ENCODE measurements around the gene AMY2B.

DNA sequence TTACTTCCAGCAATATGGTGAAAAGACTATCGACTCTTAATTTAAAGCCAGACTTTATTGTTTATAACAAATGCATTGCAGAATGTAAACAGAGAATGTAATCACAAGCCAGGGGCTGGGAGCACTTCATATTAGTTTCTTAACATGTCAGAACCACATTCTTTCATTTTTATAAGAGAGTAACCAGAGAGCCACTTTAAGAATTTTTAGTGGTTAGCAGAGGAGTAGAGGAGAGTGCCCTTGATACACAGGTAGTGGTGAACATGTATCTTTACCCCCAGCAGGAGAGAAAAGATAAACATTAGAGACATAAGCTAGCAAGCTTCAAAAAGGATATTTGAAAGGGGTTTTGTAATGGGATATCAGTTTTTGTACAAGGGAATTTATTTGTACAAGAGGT, 11.1 kb downstream of the AMY2B start:
- TF ChIP-seq EP300 (IDR thresholded peaks at IDR 0.05; ENCODE audit: borderline replicate concordance in 1 of 2, low read depth in 2 of 2, low read length in 2 of 2) (no peak), HDAC6 (IDR thresholded peaks at IDR 0.05; ENCODE audit: low read depth, low read length) (no peak), POLR2AphosphoS5 (IDR thresholded peaks at IDR 0.05; ENCODE audit: low read depth, low read length) (no peak), JUND (IDR thresholded peaks at IDR 0.05; ENCODE audit: low read length) (no peak), ASH2L (IDR thresholded peaks at IDR 0.05; ENCODE audit: low read length) (no peak), EZH2 (IDR thresholded peaks at IDR 0.05; ENCODE audit: low read depth, low read length, severe bottlenecking) (no peak), YY1 (IDR thresholded peaks at IDR 0.05; ENCODE audit: low read depth, low read length) (no peak), SP1 (IDR thresholded peaks at IDR 0.05; ENCODE audit: low read depth, low read length) (no peak), TAF1 (IDR thresholded peaks at IDR 0.05; ENCODE audit: low read depth, low read length) (no peak), SUZ12 (IDR thresholded peaks at IDR 0.05; ENCODE audit: low read length) (no peak), RNF2 (IDR thresholded peaks at IDR 0.05; ENCODE audit: borderline replicate concordance, low read depth, low read length, missing control alignments, poor library complexity, severe bottlenecking) (no peak)
- TF ChIP-seq, protein P1, sequence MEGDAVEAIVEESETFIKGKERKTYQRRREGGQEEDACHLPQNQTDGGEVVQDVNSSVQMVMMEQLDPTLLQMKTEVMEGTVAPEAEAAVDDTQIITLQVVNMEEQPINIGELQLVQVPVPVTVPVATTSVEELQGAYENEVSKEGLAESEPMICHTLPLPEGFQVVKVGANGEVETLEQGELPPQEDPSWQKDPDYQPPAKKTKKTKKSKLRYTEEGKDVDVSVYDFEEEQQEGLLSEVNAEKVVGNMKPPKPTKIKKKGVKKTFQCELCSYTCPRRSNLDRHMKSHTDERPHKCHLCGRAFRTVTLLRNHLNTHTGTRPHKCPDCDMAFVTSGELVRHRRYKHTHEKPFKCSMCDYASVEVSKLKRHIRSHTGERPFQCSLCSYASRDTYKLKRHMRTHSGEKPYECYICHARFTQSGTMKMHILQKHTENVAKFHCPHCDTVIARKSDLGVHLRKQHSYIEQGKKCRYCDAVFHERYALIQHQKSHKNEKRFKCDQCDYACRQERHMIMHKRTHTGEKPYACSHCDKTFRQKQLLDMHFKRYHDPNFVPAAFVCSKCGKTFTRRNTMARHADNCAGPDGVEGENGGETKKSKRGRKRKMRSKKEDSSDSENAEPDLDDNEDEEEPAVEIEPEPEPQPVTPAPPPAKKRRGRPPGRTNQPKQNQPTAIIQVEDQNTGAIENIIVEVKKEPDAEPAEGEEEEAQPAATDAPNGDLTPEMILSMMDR (IDR thresholded peaks at IDR 0.05; ENCODE audit: control extremely low read depth in 1 of 3, insufficient read depth in 1 of 3, low read depth in 1 of 3, low read length in 3 of 3) = no peak
- TF ChIP-seq, protein P2, sequence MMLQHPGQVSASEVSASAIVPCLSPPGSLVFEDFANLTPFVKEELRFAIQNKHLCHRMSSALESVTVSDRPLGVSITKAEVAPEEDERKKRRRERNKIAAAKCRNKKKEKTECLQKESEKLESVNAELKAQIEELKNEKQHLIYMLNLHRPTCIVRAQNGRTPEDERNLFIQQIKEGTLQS (IDR thresholded peaks at IDR 0.05; ENCODE audit: insufficient read depth, low read depth, low read length) = no peak
